Activated naive CD8-positive, alpha-beta T cell treated with anti-CD3 and anti-CD28 coated beads, Interleukin-2, amount 50 U/mL, for 16 hours (primary cell): ENCODE results near the gene EDA2R.

Experiments used
- DNase-seq: peaks from one replicate; pipeline ENCODE4 v3.0.0-alpha.2; 2020; ENCODE audit warnings: low read depth, low spot score

EDA2R gene, protein sequence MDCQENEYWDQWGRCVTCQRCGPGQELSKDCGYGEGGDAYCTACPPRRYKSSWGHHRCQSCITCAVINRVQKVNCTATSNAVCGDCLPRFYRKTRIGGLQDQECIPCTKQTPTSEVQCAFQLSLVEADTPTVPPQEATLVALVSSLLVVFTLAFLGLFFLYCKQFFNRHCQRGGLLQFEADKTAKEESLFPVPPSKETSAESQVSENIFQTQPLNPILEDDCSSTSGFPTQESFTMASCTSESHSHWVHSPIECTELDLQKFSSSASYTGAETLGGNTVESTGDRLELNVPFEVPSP

DNA sequence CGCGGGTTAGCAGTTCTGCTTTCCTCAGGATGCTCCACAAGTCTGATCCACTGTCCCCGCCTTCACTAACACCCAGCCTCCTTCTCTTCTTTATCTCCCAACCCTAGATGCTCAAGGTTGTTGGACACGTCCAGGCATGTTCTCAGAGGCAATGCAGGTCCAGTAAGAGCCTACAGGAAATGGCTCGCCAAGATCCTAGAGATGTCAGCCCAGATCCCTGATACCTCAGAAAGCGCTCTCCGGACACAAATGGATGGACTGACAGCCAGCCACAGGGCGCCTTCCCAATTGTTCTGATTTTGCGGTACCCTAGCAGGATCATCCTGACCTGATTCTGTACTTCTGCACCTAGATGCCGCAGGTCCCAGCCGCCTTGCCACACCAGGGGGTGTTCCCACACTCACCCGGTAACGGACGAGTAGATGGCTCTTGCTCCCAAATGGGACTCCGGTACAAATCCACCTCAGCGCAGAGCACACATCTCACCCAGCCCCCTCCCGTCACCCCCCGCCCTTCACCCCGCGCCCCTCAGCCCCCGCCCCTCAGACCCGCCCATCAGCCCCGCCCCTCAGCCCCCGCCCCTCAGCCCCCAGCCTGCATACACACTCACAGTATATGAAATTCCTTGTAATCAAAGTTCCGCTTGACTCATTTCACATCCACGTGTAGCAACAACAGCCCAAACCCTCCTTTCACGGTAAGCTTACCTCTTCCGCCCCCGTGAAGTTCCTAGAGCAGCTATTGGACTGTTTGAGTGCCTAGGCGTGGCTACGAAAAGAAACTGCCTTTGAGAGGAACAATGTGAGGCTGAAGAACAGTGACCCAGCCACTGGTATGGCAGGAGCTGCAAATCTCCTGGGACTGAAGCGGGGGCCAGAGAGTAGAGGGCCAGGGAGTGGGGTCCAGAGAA, at the start of gene EDA2R:
TSS of gene EDA2R (minus strand) at position 488 of the 910 bp plus-strand sequence. CDS start 23,058 bp downstream, outside the sequence.
- DNase-seq: no peak

DNA sequence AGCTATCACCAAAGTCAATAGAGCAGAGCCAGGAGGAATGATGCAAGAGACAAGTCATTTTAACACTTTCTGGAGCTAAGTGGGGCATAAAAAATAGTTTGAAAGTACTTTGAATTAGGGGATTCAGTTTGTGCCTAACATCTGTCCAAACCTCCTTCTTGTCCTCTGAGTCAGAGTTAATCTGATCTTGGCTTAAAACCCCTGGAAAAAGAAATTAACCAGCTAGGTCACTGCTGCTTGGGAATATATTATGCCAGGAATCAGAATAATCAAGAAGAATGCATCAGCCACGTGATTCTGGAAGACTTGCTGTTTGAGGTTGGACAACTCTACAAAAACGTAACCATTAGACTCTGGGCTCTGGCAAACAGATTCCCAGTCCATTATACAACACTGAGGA, 45.3 kb upstream of the EDA2R start:
- DNase-seq: no peak

DNA sequence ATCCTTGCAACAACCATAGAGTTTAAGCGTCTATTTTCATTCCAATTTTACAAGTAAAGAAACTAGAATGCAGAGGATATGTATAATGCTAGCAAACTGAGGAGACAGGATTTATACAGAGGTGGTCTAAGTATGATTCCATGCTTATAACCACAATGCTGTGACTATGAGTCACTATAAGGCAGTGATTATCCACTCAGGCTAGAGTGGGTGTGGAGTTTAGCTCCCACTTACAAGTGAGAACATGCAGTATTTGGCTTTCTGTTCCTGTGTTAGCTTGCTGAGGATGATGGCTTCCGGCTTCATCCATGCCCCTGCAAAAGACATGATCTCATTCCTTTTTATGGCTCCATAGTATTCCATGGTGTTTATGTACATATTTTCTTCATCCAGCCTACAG, 41.6 kb upstream of the EDA2R start:
- DNase-seq: no peak

DNA sequence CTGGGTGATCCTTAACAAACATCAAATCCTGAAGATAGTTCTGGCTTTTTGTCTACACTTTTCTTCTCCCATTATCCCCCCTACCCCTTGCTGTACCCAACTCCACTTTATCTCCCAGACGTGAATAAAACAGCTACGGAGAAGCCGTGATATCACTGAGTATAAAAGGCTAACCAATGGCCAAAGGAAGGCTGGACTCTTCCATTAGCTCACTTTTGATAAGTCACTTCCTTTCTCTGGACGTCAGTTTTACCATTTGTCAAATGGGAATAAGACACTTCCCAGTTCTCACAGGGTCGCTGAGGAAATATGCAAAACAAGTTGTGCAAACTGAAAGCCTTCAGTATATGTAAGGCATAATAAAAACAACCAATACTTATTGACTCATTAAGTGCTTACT, 38.6 kb upstream of the EDA2R start:
- DNase-seq: no peak

DNA sequence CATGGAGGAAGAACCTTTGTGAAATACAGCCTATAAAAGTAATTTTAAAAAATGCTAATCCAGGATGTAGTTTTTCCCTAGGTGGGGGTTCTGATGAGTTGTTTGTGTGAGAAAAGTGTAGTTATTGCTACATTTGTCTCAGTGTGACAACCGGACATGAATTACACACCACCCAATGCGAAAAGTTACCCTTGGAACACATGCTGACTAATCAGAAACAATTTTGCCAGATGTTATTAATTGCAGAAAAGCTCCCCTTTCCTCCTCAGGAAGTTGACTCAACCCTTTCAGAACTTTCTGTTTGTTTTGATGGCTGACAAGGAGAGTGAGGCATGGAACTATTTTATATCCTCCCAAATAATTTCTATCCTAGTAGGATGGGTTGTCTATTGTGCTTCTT, 38.1 kb upstream of the EDA2R start:
- DNase-seq: no peak

DNA sequence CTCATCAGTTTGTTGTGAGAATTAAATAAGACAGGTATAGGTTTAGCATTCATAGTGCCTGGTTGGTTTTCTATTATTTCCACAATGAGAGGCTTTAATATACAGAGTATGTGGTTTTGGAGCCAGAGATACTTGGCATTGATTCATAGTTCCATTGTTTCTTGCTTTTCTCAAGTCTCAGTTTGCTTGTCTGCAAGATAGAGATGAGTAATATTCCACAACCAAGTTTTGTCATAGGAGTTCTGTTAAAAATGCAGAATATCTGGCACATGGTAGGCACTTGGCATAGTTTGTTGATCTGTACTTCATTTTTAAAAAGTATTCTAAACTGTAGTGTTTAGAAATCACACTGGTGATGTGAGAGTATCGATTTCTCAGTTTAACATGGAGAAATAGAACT, 37.5 kb upstream of the EDA2R start:
- DNase-seq: no peak

DNA sequence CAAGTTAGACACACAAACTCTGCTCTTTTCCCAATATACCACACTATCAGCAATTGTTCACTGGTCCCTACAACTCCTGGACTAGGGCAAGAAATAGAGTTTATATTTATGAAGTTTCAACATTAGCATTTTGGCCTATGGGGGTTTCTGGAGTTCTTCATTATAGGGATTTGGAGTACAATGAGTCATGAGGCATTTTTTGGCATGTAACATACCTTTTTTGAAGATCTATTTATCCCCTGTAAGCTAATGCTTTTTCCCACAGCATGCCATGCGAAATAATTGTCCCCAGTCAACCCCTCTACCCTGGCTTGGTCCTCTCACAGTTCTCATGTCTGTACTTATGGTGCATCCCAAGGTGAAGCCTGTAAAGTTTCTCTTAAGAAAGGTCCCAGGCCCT, 36.7 kb upstream of the EDA2R start:
- no peak for DNase-seq

DNA sequence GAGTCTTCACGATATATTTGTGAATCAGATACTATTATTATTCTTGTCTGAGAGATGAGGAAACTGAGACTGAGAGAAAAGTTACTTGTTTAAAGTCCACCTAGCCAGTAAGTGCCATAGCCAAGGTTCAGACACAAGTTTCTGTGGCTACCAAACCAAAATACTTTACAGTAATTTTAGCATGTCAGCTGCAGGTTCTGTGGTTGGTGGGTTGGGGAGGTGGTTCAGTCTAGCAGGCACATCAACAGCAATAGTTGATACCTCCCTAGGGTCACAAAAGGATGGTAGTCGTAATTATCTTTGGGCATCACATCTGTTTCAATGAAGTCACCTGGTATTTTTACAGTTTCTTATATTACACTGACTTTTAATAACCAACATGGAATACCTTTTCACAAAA, 35.6 kb upstream of the EDA2R start:
- no peak for DNase-seq

DNA sequence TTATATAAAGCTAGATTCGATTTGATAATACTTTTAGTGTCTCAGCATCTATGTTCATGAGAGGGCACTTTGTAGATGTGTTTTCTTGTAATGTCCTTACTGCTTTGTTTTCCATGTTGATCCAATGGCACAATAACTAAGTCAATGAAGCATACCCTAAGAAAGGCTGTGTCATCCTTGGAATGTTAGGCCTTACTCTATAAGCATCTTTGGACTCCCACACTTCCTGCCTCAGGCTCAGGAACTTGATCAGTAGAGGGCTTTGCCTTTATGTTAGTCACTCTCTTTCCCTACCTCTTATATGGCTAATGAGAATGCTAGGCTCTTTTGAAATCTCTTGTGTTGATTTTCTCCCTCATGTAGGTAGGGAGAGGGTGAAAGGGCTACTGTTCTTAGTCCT, 33.2 kb upstream of the EDA2R start:
- DNase-seq: no peak

DNA sequence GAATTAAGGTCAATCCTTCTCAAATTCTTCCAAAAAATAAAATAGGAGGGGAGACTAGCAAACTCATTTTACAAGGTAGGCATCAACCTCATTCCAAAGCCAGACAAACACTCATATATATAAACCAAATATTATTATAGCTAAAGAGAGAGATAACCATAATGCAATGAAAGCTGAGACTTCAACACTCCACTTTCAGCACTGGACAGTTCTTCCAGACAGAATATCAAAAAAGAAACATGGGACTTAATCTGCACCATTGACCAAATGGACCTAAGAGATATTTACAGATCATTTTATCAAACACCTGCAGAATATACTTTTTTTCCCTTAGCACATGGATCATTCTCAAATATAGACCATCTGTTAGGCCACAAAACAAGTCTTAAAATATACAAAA, 15.5 kb upstream of the EDA2R start:
- no peak for DNase-seq

DNA sequence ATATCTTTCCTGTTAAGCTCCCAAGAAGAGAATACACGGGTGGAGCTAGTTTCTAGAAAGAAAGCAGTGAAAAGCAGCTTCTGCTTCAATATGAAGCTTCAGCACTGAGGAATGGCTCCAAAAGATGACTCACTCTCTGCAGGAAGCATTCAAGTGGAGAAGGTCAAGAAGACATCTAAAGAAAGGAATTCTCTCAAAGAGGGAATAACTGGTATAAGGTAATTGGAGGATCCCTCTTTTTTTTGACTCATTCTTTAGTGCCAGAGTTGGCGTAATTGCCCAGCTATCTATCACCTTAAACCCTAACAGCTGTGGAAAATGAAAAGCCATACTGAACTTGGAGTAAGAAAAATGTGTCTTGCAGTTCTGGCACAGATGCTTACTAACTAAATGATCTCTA, 3.5 kb downstream of the EDA2R start:
- DNase-seq: no peak

DNA sequence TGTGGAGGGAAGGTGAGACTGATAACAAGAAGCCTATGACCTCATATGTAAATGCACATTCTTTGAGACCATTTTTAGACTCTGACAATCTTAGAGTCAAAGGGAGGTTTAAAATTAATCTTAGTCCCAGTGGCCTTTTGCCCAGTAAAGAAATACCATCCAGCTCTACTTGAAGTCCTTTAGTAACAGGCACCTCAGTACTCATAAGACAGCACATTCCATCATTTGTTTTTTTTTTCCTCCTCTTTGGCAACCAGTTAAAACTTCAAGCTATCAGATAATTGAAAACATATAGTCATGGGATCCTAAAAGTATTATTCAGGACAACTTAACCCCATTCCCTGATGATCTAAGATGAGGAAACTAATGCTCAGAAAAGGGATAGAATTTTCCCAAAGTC, 4.6 kb downstream of the EDA2R start:
- DNase-seq: no peak

DNA sequence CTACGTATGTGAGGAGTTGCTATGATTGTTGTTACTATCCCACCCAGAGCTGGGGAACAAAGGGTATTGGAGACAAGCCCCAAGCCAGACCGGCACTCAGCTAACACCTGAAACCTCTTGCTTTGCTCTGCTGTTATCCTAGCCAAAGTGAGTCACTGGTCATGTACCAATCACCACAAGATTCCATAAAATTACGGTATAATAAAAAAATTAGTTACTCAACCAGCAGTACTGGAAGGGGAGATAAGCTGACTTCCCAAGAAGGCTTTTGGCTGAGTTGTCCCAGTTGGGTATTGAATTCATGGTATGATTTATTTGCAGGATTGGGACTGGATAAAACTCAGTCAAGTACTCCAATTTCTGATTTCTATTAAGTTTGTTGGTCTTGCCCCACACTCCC, 5.3 kb downstream of the EDA2R start:
- DNase-seq: no peak

DNA sequence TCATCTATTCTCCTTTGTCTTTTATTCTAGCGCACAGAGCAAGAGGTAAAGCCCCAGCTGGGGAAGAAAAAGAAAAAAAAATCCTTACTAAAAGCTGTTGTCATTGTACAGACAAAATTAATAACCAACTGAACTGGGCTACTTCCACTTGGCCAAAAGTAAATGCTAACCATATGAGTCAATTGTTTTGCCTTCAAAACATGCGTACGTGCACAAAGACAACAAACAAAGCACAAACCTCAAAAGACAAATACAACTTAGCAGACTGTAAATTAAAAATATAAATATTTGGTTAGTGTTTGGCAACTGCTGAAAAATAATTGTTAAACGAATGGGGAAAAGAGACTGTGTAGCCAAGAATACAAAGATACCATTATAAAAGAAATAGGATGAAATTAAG, 5.9 kb downstream of the EDA2R start:
- DNase-seq: no peak

DNA sequence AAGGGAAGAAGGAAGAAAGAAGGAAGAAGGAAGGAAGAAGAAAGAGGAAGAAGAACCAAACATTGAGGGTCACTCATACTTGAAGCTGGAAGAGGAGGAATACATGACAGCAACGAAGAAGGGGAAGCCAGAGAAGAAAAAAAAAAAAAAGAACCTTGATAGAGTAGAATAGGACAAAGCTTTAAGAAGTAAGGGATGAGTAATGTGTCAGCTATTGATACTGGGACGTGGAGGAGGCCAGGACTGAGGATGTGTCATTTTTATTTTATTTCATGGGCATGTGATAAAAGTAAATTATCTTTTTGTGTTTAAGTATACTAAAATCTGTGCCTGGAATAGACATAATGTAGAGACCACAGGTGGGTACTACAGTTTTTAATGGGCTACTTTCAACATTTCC, 6.4 kb downstream of the EDA2R start:
- no peak for DNase-seq

DNA sequence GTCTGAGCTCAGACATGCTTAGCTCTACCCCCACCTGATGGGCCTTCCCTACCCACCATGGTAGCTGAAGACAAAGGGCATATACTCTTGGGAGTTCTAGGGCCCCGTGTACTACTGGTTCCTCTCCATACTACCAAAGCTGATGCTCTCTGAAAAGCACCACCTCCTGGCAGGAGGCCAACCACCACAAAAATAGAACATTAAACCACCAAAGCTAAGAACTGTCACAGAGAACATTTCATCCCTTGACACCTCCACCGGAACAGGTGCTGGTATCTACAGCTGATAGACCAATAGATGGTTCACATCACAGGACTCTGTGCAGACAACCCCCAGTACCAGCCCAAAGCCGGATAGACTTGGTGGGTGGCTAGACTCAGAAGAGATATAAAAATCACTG, 13.4 kb downstream of the EDA2R start:
- no peak for DNase-seq

DNA sequence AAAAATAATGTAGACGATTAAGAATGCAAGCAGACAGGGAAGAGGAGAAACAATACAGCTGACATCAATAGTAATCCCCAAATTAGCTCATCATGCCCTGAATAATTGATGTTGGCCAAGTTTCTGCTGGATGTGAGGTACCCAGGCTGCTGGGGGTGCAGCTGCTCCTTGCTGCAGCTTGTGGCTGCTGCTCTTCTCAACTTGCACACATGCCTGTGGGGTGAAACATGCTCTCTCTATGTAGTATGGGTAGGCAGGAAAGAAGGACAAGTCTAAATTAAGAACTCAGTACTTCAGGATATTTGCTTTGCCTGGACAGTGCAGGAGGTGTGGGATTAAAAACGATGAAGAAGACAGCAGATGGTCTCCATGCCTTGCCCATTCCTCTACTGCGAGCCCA, 16.7 kb downstream of the EDA2R start:
- DNase-seq: no peak

DNA sequence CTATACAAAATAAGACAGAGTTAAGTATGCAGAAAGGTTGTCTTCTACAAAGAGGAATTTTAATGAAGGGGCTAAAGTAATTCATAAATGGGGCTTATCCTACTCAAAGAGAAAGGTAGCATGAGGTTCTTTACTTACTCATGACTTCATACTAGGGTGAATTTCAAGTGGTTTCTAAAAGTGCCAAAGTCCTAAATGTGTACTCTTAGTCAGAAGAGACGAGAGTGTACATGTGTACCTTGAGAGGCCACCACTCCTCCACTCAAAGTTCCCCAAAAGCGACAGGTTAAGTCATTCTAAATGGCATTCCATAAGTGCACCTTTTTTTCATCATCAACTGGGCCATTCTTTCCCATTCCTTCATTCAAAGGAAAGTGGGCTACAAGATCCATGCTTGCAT, 21.9 kb downstream of the EDA2R start:
- no peak for DNase-seq

DNA sequence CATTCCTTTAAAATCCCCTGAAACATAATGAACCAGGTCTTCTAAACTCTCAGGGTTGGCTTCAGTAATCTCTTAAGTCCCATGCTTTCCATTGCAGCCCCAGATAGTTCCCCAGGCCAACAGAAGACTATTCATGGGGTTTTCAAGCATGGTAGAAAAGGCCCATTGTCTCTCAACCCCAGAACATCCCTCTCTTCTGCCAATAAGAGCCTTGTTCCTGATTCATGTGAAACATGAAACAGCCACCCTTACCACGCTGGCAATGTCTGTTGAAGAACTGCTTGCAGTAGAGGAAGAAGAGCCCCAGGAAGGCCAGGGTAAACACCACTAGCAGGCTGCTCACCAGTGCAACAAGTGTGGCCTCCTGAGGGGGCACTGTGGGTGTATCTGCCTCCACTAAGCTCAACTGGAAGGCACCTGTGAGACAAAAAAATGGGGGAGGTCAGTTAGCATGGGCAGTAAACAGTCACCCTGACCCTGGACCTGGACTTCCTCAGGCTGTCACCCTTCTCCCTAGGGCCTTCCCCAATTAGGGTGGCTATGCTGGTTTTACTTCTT, 36.4 kb downstream of the EDA2R start:
- DNase-seq: no peak

DNA sequence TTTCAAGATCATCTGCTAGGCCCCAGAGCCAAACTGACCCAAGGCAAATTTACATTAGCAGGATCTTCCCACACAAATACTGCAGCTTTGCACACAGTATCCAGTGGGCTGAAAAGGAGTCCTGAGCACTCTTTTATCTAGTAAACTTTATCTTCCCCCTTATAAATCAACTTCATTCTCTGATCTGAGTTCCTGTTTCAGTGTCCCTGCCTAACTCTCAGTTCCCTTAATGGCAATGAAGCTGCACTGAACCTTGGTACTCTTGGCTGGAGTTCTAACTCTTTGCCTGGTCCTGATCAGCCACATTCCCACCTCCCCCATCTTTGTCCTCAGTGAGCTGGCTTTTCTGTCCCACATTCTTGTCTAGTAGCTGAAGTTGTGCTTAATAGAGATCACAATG, 37.4 kb downstream of the EDA2R start:
- no peak for DNase-seq

DNA sequence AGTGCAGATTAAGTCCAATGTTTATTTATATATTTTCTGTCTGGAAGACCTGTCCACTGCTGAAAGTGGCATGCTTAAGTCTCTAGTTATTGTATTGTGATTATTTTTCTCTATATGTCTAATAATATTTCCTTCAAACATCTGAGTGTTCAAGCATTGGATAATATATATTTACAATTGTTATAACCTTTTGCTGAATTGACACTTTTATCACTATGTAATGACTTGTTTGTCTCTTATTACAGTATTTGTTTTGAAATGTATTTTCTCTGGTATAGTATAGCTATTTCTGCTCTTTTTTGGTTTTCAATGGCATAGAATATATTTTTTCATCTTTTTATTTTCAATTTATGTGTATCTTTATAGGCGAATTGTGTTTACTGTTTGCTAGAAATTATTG, 59.7 kb downstream of the EDA2R start:
- DNase-seq: no peak

DNA sequence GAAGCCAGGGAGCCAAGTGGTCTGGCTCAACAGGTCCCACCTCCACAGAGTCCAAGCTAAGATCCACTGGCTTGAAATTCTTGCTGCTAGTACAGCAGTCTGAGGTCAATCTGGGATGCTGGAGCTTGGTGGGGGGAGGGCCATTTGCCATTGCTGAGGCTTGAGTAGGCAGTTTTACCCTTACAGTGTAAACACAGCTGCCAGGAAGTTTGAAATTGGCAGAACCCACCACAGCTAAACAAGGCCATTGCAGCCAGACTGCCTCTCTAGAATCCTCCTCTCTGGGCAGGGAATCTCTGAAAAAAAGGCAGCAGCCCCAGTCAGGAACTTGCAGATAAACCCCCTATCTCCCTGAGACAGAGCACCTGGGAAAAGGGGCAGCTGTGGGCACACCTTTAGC, 84.9 kb downstream of the EDA2R start:
- DNase-seq: no peak

DNA sequence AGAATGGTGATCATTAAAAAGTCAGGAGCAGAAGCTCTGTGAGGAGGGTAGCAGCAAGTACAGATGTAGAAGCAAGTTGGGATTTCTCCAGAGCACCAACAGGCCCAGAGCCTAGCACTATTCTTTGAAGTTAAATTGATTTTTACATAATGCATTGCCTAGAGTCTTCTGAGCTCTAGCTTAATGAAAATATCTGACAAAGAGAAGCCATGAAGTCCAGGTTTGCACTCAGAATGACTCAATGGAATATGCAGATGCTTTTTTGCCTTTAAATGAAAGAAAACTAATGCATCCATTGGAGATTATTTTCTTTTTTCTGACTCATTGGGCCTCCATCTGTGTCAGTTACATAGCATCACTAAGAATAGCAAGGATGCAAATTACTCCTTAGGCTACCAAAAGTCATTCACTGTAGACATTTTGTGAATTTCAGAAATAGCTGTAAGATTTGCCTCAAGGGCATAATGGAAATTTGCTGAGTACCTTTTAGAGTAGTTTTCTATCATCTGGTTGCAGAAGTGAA, 91.0 kb downstream of the EDA2R start:
- DNase-seq: no peak
